Activated gamma-delta T cell treated with Interleukin-2 at 50 U/mL for 16 hours (primary cell): ENCODE results near the gene RNASE12.
"Not testable (repeated sequence)": the region's sequence is repeated elsewhere in the genome, so short reads cannot be mapped to it uniquely, and the experiment has no call there.

ENCODE experiments used
- DNase-seq: peaks from one replicate; pipeline ENCODE4 v3.0.0-alpha.2; 2020

Gene RNASE12

DNA sequence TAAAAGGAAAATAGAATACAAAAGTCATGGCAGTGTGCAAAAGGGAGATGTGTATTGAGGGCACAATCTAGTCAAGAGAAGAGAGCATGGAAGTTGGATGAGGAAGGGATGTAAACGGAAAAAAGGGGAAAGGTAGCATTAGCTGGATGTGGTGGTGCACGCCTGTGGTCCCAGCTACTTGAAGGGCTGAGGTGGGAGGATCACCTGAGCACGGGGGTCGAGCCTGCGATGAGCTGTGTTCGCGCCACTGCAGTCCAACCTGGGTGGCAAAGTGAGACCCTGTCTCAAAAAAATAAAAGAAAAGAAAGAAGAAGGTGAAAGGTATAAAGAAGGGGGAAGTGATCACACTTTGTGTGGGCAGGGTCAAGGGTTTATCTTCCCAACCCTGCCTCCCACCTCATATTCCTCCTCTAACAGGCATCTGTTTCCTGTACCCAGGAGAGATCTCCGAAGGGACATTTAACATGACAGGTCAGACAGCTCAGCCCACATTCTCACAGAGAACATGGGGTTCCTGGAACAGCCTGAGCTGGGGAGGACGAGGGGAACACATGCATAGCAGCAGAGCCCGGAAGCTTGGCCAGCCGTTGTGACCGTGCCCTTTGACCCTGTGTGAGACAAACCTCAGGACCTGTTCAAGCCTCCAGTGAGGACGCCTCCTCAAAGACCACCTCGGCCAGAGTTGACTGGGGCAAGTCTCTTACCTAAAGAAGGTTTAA, 12.2 kb downstream of the RNASE12 start:
- no peak for DNase-seq

DNA sequence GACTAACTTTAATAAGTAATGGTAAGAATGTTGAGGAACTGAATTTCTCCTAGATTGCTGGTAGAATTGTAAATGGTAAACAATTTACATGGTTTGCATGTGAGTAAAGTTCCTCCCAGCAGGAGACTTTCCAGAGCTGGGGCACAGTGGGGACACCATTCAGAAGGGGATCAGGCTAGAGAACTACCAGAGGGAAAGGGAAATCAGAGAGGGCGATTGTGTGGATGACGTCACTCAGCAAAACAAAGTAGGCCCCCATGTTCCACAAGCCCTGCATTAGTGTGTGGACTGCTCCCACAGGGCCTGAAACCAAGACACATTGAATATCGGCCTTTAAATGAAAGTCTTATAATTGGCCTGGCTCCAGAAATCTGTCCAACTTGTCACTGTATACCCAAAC, 12.9 kb downstream of the RNASE12 start:
- DNase-seq: no peak

DNA sequence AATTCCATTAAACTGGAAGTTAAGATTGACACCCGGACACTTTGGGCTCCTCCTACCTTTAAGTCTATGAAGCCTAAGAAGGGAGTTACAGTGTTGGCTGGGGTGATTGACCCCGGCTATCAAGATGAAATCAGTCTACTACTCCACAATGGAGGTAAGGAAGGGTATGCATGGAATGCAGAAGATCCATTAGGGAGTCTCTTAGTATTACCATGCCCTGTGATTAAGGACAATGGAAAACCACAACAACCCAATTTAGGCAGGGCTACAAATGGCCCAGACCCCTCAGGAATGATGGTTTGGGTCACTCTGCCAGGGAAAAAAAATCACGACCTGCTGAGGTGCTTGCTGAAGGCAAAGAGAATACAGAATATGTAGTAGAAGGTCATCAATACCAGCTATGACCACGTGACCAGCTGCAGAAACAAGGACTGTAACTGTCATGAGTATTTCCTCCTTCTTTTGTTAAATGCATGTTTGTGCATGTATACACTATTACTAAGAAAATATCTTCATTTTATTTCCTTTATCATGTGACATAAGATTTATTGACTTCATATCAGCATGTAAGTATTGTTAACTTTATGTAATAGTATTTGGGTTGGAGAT, 18.7 kb downstream of the RNASE12 start:
- not testable (repeated sequence) for DNase-seq

DNA sequence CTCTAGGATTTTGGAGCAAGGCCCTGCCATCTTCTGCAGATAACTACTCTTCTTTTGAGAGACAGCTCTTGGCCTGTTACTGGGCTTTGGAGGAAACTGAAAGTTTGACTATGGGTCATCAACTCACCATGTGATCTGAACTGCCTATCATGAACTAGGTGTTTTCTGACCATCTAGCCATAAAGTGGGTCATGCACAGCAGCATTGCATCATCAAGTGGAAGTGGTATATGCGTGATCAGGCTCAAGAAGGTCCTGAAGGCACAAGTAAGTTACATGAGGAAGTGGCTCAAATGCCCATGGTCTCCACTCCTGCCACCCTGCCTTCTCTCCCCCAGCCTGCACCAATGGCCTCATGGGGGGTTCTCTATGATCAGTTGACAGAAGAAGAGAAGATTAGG, 20.5 kb downstream of the RNASE12 start:
- not testable (repeated sequence) for DNase-seq

DNA sequence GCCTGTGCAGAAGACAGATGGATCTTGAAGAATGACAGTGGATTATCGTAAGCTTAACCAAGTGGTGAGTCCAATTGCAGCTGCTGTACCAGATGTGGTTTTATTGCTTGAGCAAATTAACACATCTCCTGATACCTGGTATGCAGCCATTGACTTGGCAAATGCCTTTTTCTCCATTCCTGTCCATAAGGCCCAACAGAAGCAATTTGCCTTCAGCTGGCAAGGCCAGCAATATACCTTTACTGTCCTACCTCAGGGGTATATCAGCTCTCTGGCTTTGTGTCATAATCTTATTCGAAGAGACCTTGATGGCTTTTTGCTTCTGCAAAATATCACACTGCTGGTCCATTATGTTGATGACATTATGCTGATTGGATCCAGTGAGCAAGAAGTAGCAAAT, 21.3 kb downstream of the RNASE12 start:
- not testable (repeated sequence) for DNase-seq

DNA sequence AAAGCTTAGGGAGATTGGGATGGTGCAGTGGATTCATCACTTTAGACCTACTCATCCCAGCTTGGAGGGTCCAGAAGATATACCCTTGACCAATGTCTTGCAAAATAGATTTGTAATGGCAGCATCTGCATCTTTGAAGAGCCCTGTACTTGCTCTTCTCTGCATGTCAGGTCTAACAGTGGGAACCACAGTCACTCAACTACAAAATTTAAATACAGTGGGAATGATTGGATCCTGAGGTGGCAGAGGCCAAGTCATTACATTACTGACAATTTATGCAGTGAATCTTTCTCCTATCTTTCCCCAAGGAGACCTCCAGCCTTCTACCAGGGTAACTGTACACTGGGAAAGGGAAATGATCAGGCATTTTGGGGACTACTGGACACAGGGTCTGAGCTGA, 22.1 kb downstream of the RNASE12 start:
- no peak for DNase-seq

DNA sequence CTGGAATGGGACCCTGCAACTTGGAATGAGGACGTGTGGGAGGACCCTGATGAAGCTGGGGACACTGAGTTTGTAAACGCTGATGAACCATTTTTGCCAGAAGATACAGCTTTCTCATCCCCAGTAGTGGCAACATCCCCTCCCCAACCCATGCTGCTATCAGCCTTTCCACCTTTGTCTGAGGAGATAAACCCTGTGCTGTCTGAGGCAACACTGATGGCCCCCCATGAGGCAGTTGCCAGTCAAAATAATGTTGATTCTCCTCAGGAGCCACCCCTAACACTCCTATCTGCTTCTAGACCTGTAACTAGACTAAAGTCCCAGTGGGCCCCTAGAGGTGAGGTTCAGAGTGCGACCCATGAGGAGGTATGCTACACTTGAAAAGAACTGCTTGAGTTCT, 22.8 kb downstream of the RNASE12 start:
- DNase-seq: no peak

DNA sequence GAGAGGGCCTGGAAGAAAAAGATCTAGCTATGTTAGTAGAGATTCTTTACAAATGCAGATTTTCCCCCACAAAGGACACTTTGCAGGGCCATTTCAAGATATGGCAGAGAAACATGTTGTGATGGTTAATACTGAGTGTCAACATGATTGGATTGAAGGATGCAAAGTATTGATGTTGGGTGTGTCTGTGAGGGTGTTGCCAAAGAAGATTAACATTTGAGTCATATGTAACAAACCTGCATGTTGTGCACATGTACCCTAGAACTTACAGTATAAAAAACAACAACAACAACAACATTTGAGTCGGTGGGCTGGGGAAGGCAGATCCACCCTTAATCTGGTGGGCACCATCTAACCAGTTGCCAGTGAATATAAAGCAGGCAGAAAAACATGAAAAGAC, 24.0 kb downstream of the RNASE12 start:
- DNase-seq: not testable (repeated sequence)

DNA sequence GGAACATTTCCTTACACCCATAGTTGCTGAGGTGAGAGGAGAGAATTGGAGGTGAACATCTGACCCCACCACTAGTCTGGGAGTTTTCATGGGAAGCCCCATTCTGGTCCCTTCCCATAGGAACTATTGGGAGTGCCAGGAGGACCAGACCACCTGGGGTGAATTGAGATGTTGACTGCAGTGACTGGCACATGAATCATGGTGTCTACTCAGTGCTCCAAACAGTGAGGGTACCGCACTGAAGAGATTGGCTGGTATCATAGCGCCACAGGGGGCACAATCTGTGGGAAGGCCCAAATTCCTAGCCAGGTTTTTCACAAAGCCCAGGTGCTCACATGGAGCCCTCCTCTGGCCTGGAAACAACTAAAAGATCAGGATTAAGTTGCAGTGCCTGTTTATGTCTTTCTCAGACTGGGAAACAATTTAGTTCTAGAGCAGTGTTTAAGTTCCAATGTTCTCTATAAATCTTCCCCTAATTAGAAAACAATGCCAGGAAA, 26.6 kb downstream of the RNASE12 start:
- no peak for DNase-seq

DNA sequence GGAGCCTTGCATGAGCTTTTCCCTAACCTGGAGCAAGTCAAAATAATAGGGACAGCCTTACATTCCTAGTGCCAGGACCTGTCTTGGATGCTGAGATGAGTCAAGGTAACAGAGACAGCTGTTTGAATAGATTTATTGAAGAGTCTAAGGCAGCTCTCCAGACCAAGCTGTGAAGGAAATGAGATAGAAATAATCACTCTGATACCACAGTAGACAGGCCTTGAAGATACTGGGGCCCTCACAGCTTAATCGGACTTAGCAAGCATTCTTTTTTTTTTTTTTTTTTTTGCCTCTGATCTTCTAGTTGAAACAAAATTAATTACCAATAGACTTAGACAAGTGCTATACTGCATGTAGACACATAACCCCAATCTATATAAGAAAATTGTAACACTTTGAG, 27.2 kb downstream of the RNASE12 start:
- DNase-seq: no peak

DNA sequence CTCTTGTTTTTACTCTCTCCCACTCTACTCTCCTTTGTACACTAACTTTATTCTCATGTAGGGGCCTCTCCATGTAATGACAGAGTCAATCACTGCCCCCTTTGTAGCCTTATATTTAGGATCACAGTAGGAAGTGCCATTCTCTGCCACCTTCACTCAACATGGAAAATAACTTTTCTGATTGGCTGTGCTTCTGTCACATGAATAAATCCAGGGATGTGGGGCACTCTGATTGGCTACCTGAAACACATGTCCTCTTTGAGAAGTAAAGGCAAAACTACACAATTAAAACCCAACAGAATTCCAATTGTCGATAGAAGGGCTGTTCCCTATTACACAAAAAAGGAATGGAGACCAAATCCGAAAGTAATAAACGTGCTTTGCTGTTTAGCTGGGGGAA, 30.2 kb downstream of the RNASE12 start, which contains the start of gene RNASE9:
RNASE9 (minus strand) TSS at position 87 of the 400 bp plus-strand sequence.
- no peak for DNase-seq

DNA sequence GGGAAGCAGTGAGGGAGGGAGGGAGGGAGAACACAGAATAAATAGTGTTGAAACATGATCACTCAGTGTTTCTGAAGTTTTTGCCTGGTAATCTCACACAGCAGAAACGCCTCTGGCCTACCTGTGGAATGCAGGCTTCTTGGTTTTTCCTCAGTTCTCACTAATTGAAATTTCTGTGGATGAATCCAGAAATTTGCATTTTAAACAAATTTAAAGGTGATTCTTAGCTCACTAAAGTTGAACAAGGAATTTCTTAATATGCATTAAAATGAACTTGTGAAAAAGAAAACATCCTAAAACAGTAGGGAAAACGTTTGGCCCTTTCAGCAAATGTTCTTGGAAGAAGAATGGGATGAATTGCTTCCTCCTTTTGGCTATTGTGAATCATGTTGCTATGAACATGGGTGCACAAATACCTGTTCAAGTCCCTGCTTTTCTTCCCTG, 31.7 kb downstream of the RNASE12 start:
- DNase-seq: no peak

DNA sequence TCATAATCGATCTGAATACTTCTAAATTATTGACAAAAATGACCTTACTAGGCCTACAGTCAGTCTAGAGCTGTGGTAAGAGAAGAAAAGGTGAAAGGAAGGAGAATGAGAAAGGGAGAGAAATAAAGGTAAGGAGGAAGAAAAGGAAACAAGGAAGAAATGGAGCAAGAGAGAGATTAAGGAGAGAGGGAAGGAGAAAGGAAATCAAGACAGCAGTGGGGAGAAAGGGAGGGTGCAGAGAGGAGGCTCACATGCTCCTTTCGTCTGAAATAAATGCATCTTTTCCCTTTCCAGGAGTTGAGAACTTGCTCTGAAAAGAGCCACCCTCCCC, 34.0 kb downstream of the RNASE12 start:
- no peak for DNase-seq

DNA sequence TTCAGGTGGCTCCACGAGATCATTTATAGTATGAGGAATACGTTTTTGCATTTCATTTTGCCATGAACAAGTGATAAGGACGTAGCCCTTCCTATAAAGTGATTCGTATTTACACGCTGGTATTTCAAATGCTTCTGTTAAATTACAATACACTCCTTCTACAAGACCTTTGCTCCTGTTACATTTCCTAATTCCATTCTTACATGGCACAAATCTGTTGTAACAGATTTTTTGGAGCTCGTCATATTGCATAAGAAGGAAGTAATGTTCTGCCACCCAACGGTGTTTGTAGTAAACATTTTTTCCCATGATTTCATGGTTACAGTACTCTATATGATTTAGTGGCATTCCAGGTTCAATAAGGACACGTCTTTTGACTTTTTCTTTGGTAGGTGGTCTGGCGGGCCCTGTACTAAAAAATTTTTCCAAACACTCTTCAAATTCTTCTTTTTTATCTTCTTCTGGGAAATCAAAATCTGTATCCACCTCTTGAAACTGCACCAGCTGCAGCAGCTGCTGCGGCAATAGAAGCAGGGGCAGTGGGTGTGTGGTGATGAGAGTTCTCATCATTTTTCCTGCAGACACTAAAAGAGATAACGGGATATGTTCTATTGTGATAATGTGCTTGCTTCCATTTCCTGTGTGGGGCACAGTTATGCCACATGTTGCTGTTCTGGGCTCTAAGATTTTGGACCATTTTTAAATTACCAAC, 34.5 kb downstream of the RNASE12 start:
- no peak for DNase-seq

DNA sequence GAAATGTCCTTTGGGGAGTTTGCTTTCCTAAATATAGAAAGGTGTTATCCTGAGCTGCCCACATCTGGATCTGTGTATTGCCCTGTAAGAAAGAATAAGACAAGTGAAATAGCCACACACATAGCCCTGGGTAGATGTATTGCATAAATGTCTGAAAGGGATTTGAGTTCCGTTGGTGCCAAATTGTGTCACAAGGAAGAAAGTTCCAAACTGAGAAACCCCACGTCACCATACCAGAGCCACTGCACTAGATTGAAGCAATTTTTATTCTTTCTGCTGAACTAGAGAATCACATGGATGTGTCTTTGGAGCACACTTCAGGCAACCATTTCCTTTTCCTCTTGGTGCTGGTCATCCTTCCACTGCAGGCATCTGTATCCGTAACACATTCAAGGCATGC, 35.3 kb downstream of the RNASE12 start:
- no peak for DNase-seq

DNA sequence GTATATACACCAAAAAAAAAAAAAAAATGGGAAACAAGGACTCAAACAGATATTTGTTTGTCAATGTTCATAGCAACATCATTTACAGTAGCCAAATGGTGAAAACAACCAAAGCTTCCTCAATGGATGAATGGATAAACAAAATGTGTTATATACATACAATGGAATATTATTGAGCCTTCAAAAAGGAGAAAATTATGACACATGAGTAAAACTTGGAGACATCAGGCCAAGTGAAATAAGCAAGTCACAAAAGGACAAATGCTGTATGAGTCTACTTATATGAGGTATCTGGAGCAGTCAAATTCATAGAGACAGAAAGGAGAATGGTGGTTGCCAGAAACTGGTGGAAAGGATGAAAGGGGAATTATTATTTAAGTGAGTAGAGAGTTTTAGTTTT, 38.2 kb downstream of the RNASE12 start:
- no peak for DNase-seq

DNA sequence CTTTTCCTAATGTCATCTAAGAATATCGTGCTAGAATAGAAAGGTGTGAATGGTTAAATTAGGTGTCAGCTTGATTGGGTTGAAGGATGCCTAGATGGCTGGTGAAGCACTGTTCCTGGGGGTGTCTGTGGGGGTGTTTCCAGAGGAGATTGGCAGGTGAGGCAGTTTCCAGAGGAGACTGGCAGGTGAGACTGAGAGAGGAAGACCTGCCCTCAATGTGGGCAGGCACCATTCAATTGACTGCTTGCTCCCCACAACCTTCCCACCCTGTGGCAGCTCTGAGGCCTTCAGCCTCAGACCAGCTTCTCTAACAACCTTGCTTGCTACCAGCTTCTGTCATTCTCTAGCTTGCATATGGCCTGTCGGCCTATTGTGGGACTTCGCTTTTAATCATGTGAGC, 39.6 kb downstream of the RNASE12 start:
- DNase-seq: no peak

DNA sequence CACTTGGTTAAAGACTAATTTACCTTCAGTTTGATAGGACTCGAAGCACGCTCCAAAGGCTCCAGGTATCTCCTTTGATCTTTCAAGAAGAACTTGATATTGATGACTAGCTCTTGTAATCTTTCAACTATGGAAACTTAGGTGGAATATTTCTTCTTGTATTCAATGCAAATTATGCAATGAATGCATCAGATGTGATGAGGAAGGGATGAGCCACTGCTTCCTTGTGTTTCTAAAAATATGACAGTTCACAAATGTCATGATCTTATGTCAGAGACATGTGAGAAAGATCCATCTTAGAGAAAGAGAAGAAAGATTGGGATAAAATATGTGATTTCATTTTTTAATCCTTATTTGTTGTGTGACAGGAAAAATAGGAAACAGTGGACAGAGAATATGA, 40.2 kb downstream of the RNASE12 start:
- no peak for DNase-seq

DNA sequence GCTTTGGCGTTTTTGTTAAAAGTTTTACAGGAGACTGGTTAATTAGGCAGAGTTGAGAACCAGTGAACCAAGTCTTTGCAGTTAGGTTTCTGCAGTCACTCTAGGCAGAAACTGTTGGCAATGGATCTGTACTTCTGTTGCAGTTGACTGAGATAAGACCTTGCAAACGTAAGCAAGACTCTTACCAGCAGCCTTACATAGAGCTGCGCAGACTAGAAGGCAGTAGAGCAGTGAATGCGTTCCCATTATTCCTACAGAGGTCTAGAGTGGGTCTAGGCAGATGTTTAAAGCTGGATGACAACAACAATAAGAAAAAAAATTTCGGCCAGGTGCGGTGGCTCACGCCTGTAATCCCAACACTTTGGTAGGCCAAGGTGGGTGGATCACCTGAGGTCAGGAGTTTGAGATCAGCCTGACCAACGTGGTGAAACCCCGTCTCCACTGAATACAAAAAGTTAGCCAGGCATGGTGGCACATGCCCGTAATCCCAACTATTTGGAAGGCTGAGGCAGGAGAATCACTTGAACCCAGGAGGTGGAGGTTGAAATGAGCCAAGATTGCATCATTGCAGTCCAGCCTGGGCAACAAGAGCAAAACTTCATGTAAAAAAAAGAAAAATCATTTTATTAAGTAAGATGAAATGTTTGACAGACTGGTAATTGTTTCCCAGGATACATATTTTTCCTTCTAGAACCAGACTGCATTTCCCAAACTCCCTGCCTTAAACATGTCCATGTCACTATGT, 42.6 kb downstream of the RNASE12 start:
- DNase-seq: no peak

DNA sequence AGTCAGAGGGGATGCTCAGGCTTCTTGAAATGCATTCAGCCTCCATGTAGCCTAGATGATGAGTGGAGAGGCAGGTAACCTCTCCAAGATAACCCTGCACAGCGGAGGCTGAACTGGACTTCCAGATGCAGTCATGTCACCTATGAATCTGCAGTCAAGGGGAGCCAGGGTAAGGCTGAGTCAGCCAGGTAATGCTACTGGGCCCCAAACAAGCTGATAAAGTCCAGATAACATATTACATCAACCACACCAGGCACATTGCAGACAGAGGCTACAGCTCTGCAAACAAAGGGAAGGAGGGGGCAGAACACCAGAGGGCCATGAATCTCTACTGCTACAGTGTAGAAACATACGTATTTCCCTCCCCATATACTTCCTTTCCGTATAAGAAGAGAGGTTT, 44.3 kb downstream of the RNASE12 start:
- DNase-seq: no peak
